Endothelial cell of umbilical vein (primary cell): ENCODE results near the gene BCO2. TPM values are rescaled to one million over a fixed set of nuclear protein-coding genes. Genes with fewer than 3 reads are reported as not detected.

Experiments used
- BruUV-seq: library from RNA; stranded (reverse); fragments of 400-500 nt; replicated peaks from 2 replicates; lab custom pipeline; 2021; lab: Mats Ljungman, UMichigan
- CTCF ChIA-PET: fragments of 300-600, 350-600 bp; sonication (Branson Sonifier 250); formaldehyde crosslinking; loops from one replicate; lab custom pipeline; 2021; ENCODE audit warnings: antibody characterized with exemption, inconsistent platforms; lab: Charles Lee
- POLR2A ChIA-PET: fragments of 300-600, 350-600 bp; sonication (Branson Sonifier 250); formaldehyde crosslinking; loops from one replicate; lab custom pipeline; 2021; ENCODE audit warnings: antibody characterized with exemption, inconsistent platforms; lab: Charles Lee
- DNase-seq: peaks from one replicate; pipeline ENCODE4 v3.0.0-alpha.2; 2011; ENCODE audit warnings: low read depth, low spot score
- FAIRE-seq: peaks from 2 replicates; lab custom pipeline; 2011; peaks lifted over from hg19 to GRCh38; lab: Jason Lieb, UNC
- H2AFZ ChIP-seq: 2 replicates; pipeline ENCODE4 v1.6.0; 2012; ENCODE audit warnings: low read depth, low read length, control low read depth, inconsistent platforms
- H3K27ac ChIP-seq: 2 replicates; pipeline ENCODE4 v1.5.1; 2011; ENCODE audit warnings: low read depth, mild to moderate bottlenecking, control low read depth, low read length, moderate library complexity; ENCODE audit not compliant: insufficient read depth
- H3K27me3 ChIP-seq, 2 experiments: 2 replicates each; pipeline versions ENCODE4 v1.6.0 to v1.6.1; 2011; ENCODE audit warnings: low read length in 2 of 2, mixed read lengths in 1 of 2; ENCODE audit not compliant: control insufficient read depth in 2 of 2, insufficient read depth in 2 of 2
- H3K36me3 ChIP-seq, 2 experiments: 2 replicates in 1 of 2; 3 replicates in 1 of 2; pipeline ENCODE4 v1.5.1; 2011; ENCODE audit warnings: low read length in 2 of 2, mild to moderate bottlenecking in 1 of 2, moderate library complexity in 1 of 2; ENCODE audit not compliant: control insufficient read depth in 2 of 2, insufficient read depth in 2 of 2; ENCODE audit errors: extremely low read depth in 1 of 2
- H3K4me1 ChIP-seq: 3 replicates; pipeline ENCODE4 v1.5.1; 2011; ENCODE audit warnings: mild to moderate bottlenecking, low read length; ENCODE audit not compliant: control insufficient read depth, insufficient read depth; ENCODE audit errors: extremely low read depth
- H3K4me2 ChIP-seq: 2 replicates; pipeline ENCODE4 v1.6.1; 2011; ENCODE audit warnings: low read length, control low read depth, mixed read lengths; ENCODE audit not compliant: insufficient read depth
- H3K4me3 ChIP-seq, 3 experiments: fragments of 200-600 bp in 1 of 3; sonication (generic), shearing (Covaris generic) in 1 of 3; replicated peaks in 1 of 3; 2 replicates each; pipeline ENCODE4 v1.5.1; 2011 to 2016; ENCODE audit warnings: control low read depth in 3 of 3, low read length in 3 of 3, mild to moderate bottlenecking in 2 of 3, inconsistent platforms in 1 of 3, low read depth in 1 of 3, moderate library complexity in 1 of 3; ENCODE audit not compliant: insufficient read depth in 1 of 3
- H3K79me2 ChIP-seq: 2 replicates; pipeline ENCODE4 v1.6.0; 2012; ENCODE audit warnings: low read length, inconsistent platforms; ENCODE audit not compliant: control insufficient read depth, insufficient read depth
- H3K9ac ChIP-seq: replicated peaks from 2 replicates; pipeline ENCODE3; 2011; ENCODE audit warnings: low read length, control low read depth; ENCODE audit not compliant: insufficient read depth; ENCODE audit errors: extremely low read depth
- H3K9me1 ChIP-seq: replicated peaks from 3 replicates; pipeline ENCODE4 v1.6.0; 2011; ENCODE audit warnings: mild to moderate bottlenecking, low read length; ENCODE audit not compliant: control insufficient read depth, insufficient read depth; ENCODE audit errors: extremely low read depth
- H3K9me3 ChIP-seq: replicated peaks from 2 replicates; pipeline ENCODE4 v1.5.1; 2012; ENCODE audit warnings: low read length, inconsistent platforms; ENCODE audit not compliant: control insufficient read depth, insufficient read depth
- H4K20me1 ChIP-seq: replicated peaks from 2 replicates; pipeline ENCODE3; 2011; ENCODE audit warnings: mild to moderate bottlenecking, low read length; ENCODE audit not compliant: control insufficient read depth, insufficient read depth; ENCODE audit errors: extremely low read depth
- EZH2 ChIP-seq: IDR thresholded peaks from 2 replicates; pipeline ENCODE4 v1.6.1; 2012; ENCODE audit warnings: borderline replicate concordance, low read depth, mild to moderate bottlenecking, moderate library complexity, low read length, inconsistent platforms; ENCODE audit not compliant: severe bottlenecking
- FOS ChIP-seq: IDR thresholded peaks from 2 replicates; pipeline ENCODE4 v1.6.1; 2011; ENCODE audit warnings: mild to moderate bottlenecking, low read length, moderate library complexity, borderline replicate concordance; ENCODE audit not compliant: insufficient read depth
- GATA2 ChIP-seq: IDR thresholded peaks from 2 replicates; pipeline ENCODE4 v1.7.0; 2011; ENCODE audit warnings: low read depth, mild to moderate bottlenecking, moderate library complexity, mixed read lengths, low read length; ENCODE audit not compliant: insufficient read length, insufficient read depth
- JUN ChIP-seq: IDR thresholded peaks from 2 replicates; pipeline ENCODE4 v1.6.1; 2011; ENCODE audit warnings: borderline replicate concordance, low read depth; ENCODE audit not compliant: insufficient read length, insufficient read depth
- MYC ChIP-seq: IDR thresholded peaks from one replicate; pipeline ENCODE4 v1.6.1; 2011; ENCODE audit warnings: mild to moderate bottlenecking, low read depth, low read length
- POLR2A ChIP-seq: IDR thresholded peaks from 2 replicates; pipeline ENCODE4 v1.6.1; 2012; ENCODE audit warnings: low read depth, mild to moderate bottlenecking, control low read depth, low read length
- POLR2AphosphoS5 ChIP-seq: IDR thresholded peaks from 2 replicates; pipeline ENCODE4 v1.6.1; 2012; ENCODE audit warnings: low read depth, mild to moderate bottlenecking, control low read depth, low read length, moderate library complexity; ENCODE audit not compliant: insufficient read depth
- dilution Hi-C: fragments of 300-500 bp; cut with MboI; formaldehyde crosslinking; loops from one replicate; pipeline ENCODE4 v1.15.0; 2019; ENCODE audit warnings: low sequenced_read_pairs; ENCODE audit not compliant: extremely low pct_ligation_motif_present
- intact Hi-C: fragments of 100-400 bp; cut with micrococcal nuclease; formaldehyde crosslinking; loops from one replicate; pipeline ENCODE4 v1.10.0; 2022
- polyA plus RNA-seq, 4 experiments: library from polyadenylated mRNA; depleted of rRNA in 3 of 4; stranded (reverse) in 3 of 4; unstranded in 1 of 4; fragments of >200 nt; gene quantifications; 2 replicates each; pipeline versions ENCODE4 v1.2.1 to v1.2.3, GENCODE V29; 2011 to 2012; ENCODE audit warnings: missing spikeins in 1 of 4
- total RNA-seq: library from RNA; stranded (reverse); gene quantifications from 2 replicates; pipeline ENCODE4 v1.2.3, GENCODE V29; 2021
- TF ChIP-seq, protein P1 (sequence below), 2 donors: IDR thresholded peaks; 1 replicate in 1 of 2; 2 replicates in 1 of 2; pipeline ENCODE4 v1.5.1; 2011; ENCODE audit warnings: low read length in 2 of 2, mild to moderate bottlenecking in 2 of 2, moderate library complexity in 2 of 2, control low read depth in 1 of 2, inconsistent platforms in 1 of 2, low read depth in 1 of 2; ENCODE audit not compliant: insufficient read depth in 1 of 2; ENCODE audit errors: extremely low read depth in 1 of 2
- TF ChIP-seq, protein P2 (sequence below): IDR thresholded peaks from 2 replicates; pipeline ENCODE4 v1.6.1; 2011; ENCODE audit not compliant: insufficient read depth, insufficient read length

Gene BCO2
- total and polyA plus RNA-seq, 2 donors (not counting 3 experiments of a cell fraction or from before 2014, with no cell fraction given), result 0.58 to 1.9 TPM

DNA sequence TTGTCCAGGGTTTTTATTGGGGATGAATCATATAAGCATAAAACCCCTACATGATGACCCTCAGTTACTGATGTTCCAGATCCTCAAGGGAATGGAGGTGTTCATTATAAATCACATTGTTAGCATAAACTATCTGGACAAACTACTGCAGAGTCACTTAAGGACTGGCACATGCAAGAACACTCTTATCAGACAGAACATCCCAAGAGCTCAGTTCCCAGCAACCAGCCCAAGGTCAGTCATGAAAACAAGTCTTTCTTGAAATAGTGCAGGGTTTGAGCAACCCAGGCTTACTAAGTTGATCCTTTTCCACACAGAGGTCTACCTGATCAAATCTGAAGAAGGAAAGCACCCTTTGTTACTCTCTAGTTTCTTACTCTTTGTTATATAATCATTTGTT lies 37.4 kb downstream of the BCO2 start:
- CTCF ChIA-PET, result interaction anchor here (1.3 to 13.6 kb wide), 2 partner anchors 11 to 67 kb away, joined by 3 to 540 read pairs; no protein-coding TSS in a partner anchor
- TF ChIP-seq, protein P1, sequence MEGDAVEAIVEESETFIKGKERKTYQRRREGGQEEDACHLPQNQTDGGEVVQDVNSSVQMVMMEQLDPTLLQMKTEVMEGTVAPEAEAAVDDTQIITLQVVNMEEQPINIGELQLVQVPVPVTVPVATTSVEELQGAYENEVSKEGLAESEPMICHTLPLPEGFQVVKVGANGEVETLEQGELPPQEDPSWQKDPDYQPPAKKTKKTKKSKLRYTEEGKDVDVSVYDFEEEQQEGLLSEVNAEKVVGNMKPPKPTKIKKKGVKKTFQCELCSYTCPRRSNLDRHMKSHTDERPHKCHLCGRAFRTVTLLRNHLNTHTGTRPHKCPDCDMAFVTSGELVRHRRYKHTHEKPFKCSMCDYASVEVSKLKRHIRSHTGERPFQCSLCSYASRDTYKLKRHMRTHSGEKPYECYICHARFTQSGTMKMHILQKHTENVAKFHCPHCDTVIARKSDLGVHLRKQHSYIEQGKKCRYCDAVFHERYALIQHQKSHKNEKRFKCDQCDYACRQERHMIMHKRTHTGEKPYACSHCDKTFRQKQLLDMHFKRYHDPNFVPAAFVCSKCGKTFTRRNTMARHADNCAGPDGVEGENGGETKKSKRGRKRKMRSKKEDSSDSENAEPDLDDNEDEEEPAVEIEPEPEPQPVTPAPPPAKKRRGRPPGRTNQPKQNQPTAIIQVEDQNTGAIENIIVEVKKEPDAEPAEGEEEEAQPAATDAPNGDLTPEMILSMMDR (IDR thresholded peaks at IDR 0.05; ENCODE audit: extremely low read depth in 1 of 2, insufficient read depth in 1 of 2, low read depth in 1 of 2, low read length in 2 of 2), result no peak
- TF ChIP-seq GATA2 (no peak), JUN (no peak), EZH2 (no peak), FOS (no peak), POLR2AphosphoS5 (no peak), POLR2A (no peak), MYC (no peak)
- TF ChIP-seq, protein P2, sequence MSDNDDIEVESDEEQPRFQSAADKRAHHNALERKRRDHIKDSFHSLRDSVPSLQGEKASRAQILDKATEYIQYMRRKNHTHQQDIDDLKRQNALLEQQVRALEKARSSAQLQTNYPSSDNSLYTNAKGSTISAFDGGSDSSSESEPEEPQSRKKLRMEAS, result no peak
- H2AFZ ChIP-seq, result no peak overlapping the region
- H3K9me3 ChIP-seq, result no peaks in the 10 kb centered on the region
- POLR2A ChIA-PET, result no interaction called here
- no peak overlapping the region for H3K9ac ChIP-seq
- H3K4me2 ChIP-seq, result no peak overlapping the region
- no TSS peak for BruUV-seq
- no peaks in the 10 kb centered on the region for H3K9me1 ChIP-seq
- H3K36me3 ChIP-seq, result no peaks in the 10 kb centered on the region
- no peak for DNase-seq
- H4K20me1 ChIP-seq, result no peaks in the 10 kb centered on the region
- intact Hi-C loops, result no loop called here
- no peak for FAIRE-seq
- no peaks in the 10 kb centered on the region for H3K4me1 ChIP-seq
- H3K27ac ChIP-seq, result no peak overlapping the region
- no peaks in the 10 kb centered on the region for H3K79me2 ChIP-seq
- H3K27me3 ChIP-seq, result no peaks in the 10 kb centered on the region
- no peak overlapping the region for H3K4me3 ChIP-seq
- dilution Hi-C loops, result no loop called here
